Stimulated activated effector memory CD8-positive, alpha-beta T cell treated with anti-CD3 and anti-CD28 coated beads, Interleukin-12 subunit alpha, Interleukin-12 subunit beta, amount 100 ng/mL, for 72 hours (primary cell): ENCODE measurements around the gene ANKS3.

Experiments
- ATAC-seq: fragments of 150-1000 bp; cut with Tn5 transposase; 2 replicates; pipeline ENCODE4 v1.10.0; 2021
- DNase-seq, 2 donors: peaks; one replicate each; pipeline ENCODE4 v3.0.0; 2021 to 2022; ENCODE audit warnings: low spot score in 2 of 2
- H3K27ac Mint-ChIP-seq: one replicate; pipeline ENCODE4 v1.8.0; 2022; ENCODE audit warnings: mild to moderate bottlenecking, mixed read lengths
- H3K36me3 Mint-ChIP-seq: one replicate; pipeline ENCODE4 v1.8.0; 2022; ENCODE audit warnings: mild to moderate bottlenecking, mixed read lengths
- H3K4me1 Mint-ChIP-seq: one replicate; pipeline ENCODE4 v1.8.0; 2022; ENCODE audit warnings: mixed read lengths
- H3K4me3 Mint-ChIP-seq: one replicate; pipeline ENCODE4 v1.8.0; 2022; ENCODE audit warnings: mild to moderate bottlenecking, mixed read lengths
- H3K9me3 Mint-ChIP-seq: one replicate; pipeline ENCODE4 v1.8.0; 2022; ENCODE audit warnings: mixed read lengths

ANKS3 gene

DNA sequence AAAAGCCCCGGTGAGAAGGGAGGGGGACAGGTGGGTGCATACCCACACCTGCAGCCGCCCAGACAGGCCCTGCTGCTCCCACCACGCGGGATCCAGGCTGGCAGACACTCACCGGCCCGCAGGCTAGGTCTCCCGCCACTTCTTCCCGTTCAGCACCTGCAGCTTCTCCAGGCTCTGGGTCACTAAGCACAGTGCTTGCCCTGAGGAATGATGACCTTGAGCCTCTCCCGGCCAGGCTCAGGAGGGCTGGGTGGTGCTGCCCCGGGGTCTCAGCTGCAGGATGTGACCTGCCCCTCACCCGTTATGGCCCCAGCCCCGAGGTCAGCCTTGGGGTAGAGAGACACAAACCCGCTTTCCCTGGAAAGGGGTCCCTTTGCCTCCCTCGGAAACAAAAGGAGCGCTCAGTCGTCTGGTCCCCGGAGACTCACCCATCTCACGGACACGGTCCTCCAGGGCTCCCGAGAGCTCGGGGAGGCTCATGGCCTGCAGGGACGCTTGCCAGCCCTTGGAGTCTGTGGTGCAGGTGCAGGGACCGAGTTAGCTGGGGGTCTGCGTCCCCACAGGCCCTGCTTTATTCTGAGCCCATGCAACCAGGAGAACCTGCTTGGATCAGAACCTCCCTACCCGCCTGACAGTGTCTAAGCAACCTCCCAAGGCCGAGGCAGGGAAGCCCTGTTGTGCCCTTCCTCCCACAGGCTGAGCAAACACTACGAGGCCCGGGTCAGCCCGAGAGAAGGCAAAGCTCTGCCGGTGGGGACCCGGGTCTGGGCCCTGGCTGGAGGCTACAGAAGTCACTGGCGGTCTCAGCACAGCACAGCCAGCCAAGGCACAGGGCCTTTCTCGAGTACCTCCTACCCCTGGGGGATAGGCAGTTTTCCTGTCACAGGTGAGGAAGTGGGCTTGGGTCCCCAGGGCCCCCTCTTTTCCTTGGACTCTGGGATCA lies 36.9 kb downstream of the ANKS3 start:
- Mint-ChIP-seq H3K4me3 (no peak overlapping the region), H3K27ac (peak overlapping the region; percentile 45)

DNA sequence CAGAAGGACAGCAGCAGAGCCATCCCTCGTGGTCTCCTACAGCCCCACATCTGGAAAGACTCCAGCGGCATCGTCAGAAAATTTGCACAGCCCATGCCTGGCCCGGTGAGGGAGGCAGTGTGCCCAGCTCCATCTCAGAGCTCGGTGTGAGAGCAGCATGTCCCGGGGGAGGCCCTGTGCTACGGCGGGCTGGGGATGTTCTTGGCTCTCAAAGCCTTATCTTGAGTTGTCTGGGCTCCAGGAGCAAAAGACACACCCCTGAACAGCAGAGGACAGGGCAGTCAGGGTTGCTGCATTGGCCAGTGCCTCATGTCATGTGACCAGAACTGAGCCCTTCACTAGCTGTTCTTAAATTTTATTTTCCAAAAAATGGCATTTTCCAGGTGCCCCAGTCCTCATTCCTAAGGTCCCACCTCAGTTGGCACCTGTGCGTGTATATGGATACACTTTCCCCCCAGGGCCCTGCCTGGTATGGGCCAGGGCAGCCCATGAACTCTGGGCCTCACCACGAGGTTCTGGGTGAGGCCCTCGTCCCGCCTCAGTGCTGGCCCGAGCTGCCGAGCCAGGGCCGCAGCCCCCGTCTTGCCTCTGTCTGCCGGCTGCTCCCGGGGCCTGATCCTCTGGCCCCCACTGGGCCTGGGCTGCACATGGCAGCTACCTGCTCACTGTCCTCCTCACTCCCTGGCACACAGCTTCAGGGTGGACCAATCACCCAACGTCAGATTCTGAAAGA lies 37.7 kb downstream of the ANKS3 start:
- Mint-ChIP-seq H3K36me3 (peaks cover 59% of the 10 kb centered on the region), H3K4me1 (peaks cover 11% of the 10 kb centered on the region), H3K9me3 (no peaks in the 10 kb centered on the region), H3K4me3 (no peak overlapping the region), H3K27ac (peak overlapping the region; percentile 45)
- DNase-seq (no peak), ATAC-seq (no peak)

More for the DNA sequence above, 36.9 kb downstream of the ANKS3 start:
- DNase-seq = no peak
- Mint-ChIP-seq H3K4me1 (peaks cover 8% of the 10 kb centered on the region), H3K9me3 (no peaks in the 10 kb centered on the region), H3K36me3 (peaks cover 63% of the 10 kb centered on the region)
- no peak for ATAC-seq

DNA sequence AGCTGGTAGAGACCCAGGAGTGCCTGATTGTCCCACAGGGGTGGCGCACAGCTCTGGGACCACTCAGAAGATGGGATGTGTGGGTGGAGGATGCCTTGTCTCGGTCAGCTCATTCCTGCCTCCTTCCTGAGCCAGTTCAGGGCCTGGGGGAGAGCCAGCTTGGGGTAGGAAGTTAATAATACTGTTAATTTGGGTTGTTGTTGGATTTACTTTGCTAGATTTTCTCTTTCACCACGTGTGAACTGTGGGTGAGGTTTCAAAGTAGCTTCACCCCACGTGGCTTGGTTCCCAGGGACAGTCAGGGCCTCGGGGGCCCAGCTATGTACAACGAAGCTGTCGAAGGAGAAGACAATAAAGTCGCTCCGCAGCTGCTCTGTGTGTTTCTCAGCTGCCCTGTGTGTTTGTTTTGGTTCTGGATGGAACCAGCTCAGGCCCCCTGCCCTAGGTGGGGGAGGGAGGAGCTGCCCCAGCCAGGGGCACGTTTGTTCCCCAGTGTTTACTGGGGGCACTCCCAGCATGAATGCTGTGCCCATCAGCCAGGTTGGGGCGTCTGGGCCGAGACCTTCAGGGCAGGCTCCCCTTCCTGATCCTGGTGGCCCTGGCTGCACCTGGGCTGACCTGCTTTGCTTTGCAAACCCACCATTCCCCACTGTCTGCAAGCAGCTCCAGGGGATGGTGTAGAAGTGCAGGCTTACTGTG lies 38.4 kb downstream of the ANKS3 start:
- no peaks in the 10 kb centered on the region for H3K9me3 Mint-ChIP-seq
- peaks cover 66% of the 10 kb centered on the region for H3K36me3 Mint-ChIP-seq
- ATAC-seq = no peak
- H3K27ac Mint-ChIP-seq = peak overlapping the region; percentile 45
- peak overlapping the region; percentile 73 for H3K4me3 Mint-ChIP-seq
- H3K4me1 Mint-ChIP-seq = peaks cover 14% of the 10 kb centered on the region
- DNase-seq = peak in 1 of 2 donors; percentile 46

DNA sequence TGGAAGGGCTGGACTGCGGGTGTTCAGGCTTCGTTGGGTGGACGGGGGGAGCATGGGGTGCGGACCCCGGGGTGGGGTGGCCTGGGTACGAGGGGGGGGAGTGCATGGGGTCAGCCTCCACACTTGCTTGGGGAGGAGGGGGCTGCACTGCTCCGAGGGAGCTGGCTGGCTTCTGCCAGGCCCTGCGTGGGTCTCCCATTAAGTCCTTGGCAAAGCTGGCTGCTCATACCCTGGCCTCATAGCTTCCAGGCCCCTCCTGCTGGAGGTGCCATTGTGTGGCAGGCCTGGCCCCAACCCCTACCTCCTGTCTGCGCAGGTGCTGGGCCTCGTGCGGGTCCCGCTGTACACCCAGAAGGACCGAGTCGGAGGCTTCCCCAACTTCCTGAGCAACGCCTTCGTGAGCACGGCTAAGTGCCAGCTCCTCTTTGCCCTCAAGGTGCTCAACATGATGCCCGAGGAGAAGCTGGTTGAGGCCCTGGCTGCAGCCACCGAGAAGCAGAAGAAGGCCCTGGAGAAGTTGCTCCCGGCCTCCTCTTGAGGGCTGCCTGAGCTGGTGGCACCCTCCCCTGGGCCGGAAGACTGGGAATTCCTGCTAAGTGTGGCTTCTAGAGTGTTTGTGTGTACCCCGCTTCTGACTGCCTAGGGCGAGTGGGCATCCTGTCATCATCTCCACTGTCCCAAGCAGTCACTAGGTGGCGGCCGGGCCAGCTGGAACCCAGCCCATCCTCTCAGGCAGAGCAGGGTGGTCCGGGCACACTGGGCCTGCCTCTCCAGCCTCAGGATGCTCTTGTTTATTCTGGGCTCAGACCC lies 39.2 kb downstream of the ANKS3 start:
- ATAC-seq = no peak
- Mint-ChIP-seq H3K36me3 (peaks cover 63% of the 10 kb centered on the region), H3K4me3 (peak overlapping the region; percentile 73), H3K9me3 (no peaks in the 10 kb centered on the region), H3K4me1 (peaks cover 14% of the 10 kb centered on the region), H3K27ac (peak overlapping the region; percentile 45)
- DNase-seq = peak in 1 of 2 donors; percentile 52

DNA sequence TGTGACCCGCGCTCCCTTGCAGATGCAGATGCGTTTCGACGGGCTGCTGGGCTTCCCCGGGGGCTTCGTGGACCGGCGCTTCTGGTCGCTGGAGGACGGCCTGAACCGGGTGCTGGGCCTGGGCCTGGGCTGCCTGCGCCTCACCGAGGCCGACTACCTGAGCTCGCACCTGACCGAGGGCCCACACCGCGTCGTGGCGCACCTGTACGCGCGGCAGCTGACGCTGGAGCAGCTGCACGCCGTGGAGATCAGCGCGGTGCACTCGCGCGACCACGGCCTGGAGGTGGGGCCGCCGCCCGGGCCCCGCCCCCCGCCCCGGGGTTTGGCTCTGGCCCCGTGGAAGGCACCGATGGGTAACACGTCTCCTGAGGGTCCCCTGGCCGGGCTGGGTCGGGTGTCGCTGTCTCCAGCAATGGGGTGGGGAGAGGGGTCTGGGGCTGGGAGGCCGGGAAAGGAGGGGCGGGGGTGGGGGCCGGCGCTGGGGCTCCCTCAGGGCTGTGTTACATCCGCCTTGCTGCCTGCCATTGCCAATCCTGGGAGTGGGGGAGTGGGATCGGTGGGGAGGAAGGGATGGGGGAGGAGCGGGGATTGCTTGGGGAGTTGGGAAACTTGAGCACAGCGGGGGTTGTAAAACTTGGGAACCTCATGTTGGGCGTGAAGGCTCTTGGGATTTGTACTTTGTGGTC lies 40.0 kb downstream of the ANKS3 start:
- Mint-ChIP-seq H3K36me3 (peaks cover 56% of the 10 kb centered on the region), H3K9me3 (no peaks in the 10 kb centered on the region), H3K27ac (peak overlapping the region; percentile 83), H3K4me1 (peaks cover 14% of the 10 kb centered on the region), H3K4me3 (peak overlapping the region; percentile 73)
- ATAC-seq (peak; percentile 46), DNase-seq (peak in 1 of 2 donors; percentile 65)

DNA sequence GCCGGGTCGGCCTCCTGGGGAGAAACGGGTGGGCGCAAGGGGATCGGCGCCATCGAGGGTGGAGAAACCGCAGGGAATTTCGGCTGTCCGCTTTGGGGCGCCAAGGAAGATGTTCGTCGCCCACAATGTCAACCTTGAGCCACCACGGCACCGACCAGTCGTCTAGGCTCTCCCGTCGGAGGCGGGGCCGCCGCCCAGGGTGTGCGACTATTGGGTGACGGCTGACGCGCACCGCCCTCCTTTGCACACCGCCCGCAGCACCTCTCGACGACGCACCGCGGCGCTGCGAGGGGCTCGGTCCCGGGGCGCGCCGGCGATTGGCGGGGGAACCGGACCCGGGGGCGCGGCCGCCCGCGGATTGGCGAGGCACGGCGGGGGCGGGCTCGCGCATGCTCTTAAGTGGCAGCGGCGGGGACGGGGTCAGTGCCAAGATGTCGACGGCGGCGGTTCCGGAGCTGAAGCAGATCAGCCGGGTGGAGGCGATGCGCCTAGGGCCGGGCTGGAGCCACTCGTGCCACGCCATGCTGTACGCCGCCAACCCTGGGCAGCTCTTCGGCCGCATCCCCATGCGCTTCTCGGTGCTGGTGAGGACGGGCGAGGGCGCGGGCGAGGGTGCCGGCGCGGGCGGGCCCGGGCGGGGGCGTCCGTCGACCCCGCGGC lies 40.6 kb downstream of the ANKS3 start, which contains the start of gene NUDT16L1:
Gene NUDT16L1 (plus strand): TSS at position 267 of the 660 bp plus-strand sequence. CDS start 165 bp downstream, at position 432.
- peaks cover 14% of the 10 kb centered on the region for H3K4me1 Mint-ChIP-seq
- peak within 1 kb of the TSS; percentile 83 for H3K27ac Mint-ChIP-seq
- no peaks in the 10 kb centered on the region for H3K9me3 Mint-ChIP-seq
- DNase-seq (peak; percentile 97 to 98), ATAC-seq (peak; percentile 97)
- H3K36me3 Mint-ChIP-seq = peaks cover 52% of the 10 kb centered on the region
- H3K4me3 Mint-ChIP-seq = peak within 1 kb of the TSS; percentile 73

DNA sequence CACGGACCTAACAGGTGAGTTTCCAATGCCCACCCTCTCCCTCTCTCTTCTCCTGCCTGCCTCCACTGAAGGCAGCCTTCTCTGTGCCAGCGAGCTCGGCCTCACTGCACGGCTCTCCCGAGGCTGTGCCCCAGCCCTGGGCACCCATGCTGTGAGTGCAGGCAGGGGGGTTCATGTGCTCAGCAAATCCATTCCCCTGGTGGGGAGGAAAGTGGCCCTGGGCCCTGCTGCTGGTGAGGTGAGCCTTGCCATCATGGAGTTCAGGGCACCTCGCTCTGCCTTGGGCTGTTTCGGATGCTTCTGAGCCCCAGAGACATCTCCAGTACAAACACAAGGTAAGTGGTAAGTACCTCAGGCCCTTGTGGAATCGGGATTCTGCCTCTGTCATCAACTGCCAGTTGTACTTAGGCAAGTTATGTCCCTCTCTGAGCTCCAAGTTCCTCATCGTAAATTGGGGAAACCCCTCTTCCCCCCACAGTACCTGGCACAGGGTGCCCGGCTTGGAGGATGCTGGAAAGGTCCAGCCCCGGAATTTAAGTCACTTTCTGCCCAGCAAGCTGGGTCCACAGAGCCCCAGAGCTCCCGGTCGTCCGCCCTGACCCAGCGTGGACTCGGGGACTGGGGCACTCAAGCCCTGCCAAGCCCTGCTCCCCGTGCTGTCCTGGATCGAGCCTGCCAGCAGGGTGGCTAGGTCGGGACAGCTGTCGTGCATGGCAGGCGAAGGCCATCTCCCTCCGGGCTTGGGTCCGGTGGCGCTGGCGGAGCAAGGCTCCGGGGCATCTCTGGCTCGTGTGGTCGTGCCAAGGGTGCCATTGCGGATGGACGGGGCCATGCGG lies 41.4 kb downstream of the ANKS3 start:
- Mint-ChIP-seq H3K9me3 (no peaks in the 10 kb centered on the region), H3K4me1 (peaks cover 14% of the 10 kb centered on the region), H3K4me3 (peak overlapping the region; percentile 73), H3K27ac (peak overlapping the region; percentile 83), H3K36me3 (peaks cover 57% of the 10 kb centered on the region)
- ATAC-seq (peak; percentile 11), DNase-seq (no peak)

DNA sequence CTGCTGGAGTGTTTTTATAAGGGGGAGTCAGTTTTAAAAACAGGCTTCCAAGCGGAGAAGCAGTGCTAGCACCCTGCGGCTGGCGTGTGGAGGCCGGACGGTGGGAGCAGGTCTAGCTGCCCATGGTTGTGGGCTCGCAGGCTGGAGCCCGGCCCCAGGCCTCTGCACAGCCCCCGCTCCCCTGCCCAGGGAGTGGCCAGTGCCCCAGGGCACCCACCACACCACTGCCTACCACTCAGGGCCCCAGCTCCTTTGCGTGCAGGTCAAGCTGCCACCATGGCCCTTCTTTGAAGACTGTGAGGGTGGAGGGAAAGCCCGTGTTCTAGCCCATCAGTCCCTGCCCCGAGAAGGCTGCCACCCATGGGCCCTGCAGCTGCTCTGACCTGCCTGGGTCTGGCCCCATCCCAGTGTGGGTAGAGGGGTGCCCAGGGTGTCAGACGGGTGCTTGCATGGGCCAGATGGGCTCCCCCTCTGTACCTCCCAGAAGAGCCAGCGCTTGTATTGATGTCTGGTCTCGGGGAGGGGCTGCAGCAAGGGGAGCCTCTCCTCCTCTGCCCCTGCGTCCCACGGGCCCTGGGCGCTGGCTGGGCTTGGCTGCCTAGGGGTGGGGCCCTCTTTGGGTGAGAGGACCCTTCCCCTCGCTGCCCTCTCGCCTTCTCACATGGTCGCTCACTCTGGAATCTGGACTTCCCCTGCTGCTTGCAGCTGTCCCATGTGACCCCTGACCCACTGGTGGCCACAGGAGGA lies 42.2 kb downstream of the ANKS3 start:
- Mint-ChIP-seq H3K27ac (peak overlapping the region; percentile 83), H3K9me3 (no peaks in the 10 kb centered on the region), H3K4me3 (peak overlapping the region; percentile 73), H3K4me1 (peaks cover 14% of the 10 kb centered on the region), H3K36me3 (peaks cover 60% of the 10 kb centered on the region)
- ATAC-seq = no peak
- DNase-seq = peak in 1 of 2 donors; percentile 54

DNA sequence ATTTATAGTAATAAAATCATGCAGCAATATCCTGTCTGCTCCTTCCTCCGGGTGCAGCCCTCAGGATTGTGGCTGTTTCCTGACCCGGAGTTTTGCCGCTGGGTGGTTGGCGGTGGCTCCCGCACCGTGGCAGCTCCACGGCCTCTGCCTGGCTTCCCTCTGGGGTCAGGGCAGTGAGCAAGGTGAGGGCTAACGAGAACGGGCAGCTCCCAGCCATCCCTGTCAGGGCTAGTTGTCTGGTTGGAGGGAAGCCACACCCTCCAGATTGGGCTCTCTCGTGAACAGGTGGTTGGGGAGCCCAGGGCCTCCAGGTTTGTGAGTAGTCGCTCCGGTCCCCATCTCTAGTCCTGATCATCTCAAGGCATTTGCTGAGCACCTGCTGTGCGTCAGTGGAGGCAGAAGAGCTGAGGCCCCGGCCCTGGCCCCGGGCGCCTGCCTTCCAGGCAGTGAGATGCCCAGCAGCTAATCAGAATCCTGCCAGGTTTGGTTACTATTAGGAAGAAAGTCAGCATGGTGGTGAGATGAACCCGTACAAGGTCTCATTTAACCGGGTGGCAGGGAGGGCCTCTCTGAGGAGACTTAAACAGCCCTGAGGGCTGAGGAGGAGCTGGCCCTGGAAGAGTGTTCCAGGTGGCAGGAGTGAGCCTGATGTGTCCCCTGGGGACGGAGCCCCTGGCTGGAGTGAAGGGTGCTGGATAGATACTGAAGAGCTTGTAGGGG lies 43.0 kb downstream of the ANKS3 start:
- Mint-ChIP-seq H3K4me1 (peaks cover 14% of the 10 kb centered on the region), H3K36me3 (peaks cover 53% of the 10 kb centered on the region), H3K27ac (peak overlapping the region; percentile 56), H3K4me3 (no peak overlapping the region), H3K9me3 (no peaks in the 10 kb centered on the region)
- DNase-seq (peak in 1 of 2 donors; percentile 50), ATAC-seq (no peak)

DNA sequence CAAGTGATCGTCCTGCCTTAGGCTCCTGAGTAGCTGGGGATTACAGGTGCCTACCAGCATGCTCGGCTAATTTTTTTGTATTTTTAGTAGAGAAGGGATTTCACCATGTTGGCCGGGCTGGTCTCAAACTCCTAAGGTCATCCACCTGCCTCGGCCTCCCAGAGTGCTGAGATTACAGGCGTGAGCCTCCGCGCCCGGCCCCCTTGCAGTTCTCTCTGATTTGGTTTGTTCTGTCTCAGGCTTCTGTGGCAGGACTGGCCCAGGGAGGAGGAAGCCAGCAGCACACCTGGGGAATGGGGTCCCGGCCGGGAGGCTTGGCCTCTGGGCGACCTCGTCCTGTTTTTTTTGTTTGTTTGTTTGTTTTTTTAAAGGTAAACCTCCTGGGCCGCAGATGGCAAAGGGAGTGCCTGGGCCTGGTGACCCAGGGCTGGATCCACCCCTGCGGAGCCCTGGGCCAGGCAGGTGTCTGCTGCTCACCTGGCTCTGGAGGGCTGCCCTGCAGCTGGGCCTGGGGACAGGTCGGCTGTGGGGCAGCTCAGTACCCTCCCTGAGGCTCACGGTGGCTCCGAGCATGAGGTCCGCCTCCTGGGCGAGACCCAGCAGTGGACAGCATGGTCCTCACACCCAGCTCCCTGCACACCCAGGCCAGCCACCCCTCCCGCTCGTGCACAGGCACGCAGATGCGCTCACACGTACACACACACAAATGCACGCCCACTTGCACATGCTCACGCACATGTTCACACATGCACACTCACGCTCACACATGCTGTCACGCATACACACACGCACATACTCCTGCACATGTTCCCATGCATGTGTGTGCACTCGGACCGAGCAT lies 44.0 kb downstream of the ANKS3 start:
- Mint-ChIP-seq H3K4me1 (peaks cover 7% of the 10 kb centered on the region), H3K36me3 (peaks cover 44% of the 10 kb centered on the region)

DNA sequence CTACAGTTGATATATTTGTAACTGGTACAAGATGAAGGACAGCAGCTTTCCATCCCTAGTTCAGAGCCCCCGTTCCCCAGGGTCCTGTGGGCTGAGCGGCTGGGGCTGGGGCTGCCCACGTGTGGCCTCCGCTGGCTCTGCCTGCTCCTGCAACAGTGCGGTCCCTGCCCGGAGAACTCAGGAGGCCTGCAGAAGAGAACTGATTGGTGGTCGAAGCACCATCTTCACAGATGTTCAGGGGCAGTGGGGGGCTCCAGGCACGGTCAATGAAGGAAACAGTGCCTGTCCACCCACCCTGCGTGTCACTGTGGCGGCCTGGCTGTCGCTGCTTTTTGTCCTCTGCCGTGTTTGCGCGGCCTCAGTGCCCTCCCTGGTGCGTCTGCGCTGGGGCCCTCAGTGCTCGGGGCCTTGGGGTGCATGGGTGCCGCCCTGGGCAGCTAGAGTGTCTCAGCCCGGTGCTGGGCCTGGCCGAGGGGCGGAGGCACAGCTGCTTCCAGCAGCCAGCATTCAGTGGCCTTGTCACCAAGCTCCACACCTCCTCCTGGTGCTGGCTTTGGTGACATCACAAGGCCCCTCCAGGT lies 44.9 kb downstream of the ANKS3 start:
- DNase-seq = peak in 1 of 2 donors; percentile 47
- no peaks in the 10 kb centered on the region for H3K9me3 Mint-ChIP-seq
- H3K4me1 Mint-ChIP-seq = peaks cover 6% of the 10 kb centered on the region
- H3K4me3 Mint-ChIP-seq = no peak overlapping the region
- no peak overlapping the region for H3K27ac Mint-ChIP-seq
- ATAC-seq = no peak
- peaks cover 44% of the 10 kb centered on the region for H3K36me3 Mint-ChIP-seq

More for the DNA sequence above, 44.0 kb downstream of the ANKS3 start:
- Mint-ChIP-seq H3K4me3 (no peak overlapping the region), H3K9me3 (no peaks in the 10 kb centered on the region), H3K27ac (no peak overlapping the region)
- ATAC-seq (no peak), DNase-seq (no peak)
